Measurements from ENCODE around the gene TLE5. TPM values are rescaled to one million over a fixed set of nuclear protein-coding genes. Genes with fewer than 3 reads are reported as not detected.
"Not testable (repeated sequence)": the region's sequence is repeated elsewhere in the genome, so short reads cannot be mapped to it uniquely, and the experiment has no call there.

Gene TLE5
- total RNA-seq, 1 donor from 2014 or later: 258 TPM

DNA sequence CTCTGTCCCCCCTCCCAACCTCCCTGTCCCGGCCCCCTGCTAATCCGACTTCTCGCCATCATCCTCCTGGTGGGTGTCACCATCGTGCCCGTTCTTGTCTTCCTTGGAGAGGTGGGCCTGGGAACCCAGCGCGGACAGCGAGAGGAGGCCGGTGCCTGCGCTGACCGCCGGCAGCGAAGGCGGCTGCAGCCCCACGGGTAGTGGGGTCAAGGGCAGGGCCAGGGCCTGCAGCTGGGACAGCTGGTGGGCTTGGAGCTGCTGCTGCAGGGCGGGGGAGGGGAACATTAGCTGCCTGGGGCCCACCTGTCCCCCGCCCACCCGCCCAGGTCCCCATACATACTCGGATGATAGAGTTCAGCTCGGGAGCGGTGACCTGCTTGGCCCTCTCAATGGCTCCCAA lies 8.5 kb downstream of the TLE5 start:
- peaks cover 4% of the 10 kb centered on the region for H3K36me3 Mint-ChIP-seq (ENCODE audit: unreplicated experiment)
- DNase-seq: no peak
- peaks cover 4% of the 10 kb centered on the region for H3K9me3 Mint-ChIP-seq (ENCODE audit: unreplicated experiment)
- no peak overlapping the region for H3K27ac Mint-ChIP-seq (ENCODE audit: unreplicated experiment)
- no peak overlapping the region for H3K4me3 Mint-ChIP-seq (ENCODE audit: unreplicated experiment)
- peaks cover 14% of the 10 kb centered on the region for H3K27me3 Mint-ChIP-seq (ENCODE audit: unreplicated experiment)
- TF ChIP-seq, protein P1, sequence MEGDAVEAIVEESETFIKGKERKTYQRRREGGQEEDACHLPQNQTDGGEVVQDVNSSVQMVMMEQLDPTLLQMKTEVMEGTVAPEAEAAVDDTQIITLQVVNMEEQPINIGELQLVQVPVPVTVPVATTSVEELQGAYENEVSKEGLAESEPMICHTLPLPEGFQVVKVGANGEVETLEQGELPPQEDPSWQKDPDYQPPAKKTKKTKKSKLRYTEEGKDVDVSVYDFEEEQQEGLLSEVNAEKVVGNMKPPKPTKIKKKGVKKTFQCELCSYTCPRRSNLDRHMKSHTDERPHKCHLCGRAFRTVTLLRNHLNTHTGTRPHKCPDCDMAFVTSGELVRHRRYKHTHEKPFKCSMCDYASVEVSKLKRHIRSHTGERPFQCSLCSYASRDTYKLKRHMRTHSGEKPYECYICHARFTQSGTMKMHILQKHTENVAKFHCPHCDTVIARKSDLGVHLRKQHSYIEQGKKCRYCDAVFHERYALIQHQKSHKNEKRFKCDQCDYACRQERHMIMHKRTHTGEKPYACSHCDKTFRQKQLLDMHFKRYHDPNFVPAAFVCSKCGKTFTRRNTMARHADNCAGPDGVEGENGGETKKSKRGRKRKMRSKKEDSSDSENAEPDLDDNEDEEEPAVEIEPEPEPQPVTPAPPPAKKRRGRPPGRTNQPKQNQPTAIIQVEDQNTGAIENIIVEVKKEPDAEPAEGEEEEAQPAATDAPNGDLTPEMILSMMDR (IDR thresholded peaks at IDR 0.05; ENCODE audit: partially characterized antibody, unreplicated experiment): no peak
- peaks cover 8% of the 10 kb centered on the region for H3K4me1 Mint-ChIP-seq (ENCODE audit: low read depth, unreplicated experiment)

- TF ChIP-seq, protein P1 (IDR thresholded peaks at IDR 0.05; ENCODE audit: partially characterized antibody, unreplicated experiment): no peak
- H3K9me3 Mint-ChIP-seq (ENCODE audit: unreplicated experiment): peaks cover 4% of the 10 kb centered on the region
- no peak overlapping the region for H3K4me3 Mint-ChIP-seq (ENCODE audit: unreplicated experiment)
- H3K27ac Mint-ChIP-seq (ENCODE audit: unreplicated experiment): no peak overlapping the region
- peaks cover 13% of the 10 kb centered on the region for H3K27me3 Mint-ChIP-seq (ENCODE audit: unreplicated experiment)
- DNase-seq: no peak
- H3K36me3 Mint-ChIP-seq (ENCODE audit: unreplicated experiment): peaks cover 4% of the 10 kb centered on the region
- peaks cover 8% of the 10 kb centered on the region for H3K4me1 Mint-ChIP-seq (ENCODE audit: low read depth, unreplicated experiment)
Measured at GRCh38 chr19:3053218-3053621, 9.1 kb downstream of the TLE5 start.

DNA sequence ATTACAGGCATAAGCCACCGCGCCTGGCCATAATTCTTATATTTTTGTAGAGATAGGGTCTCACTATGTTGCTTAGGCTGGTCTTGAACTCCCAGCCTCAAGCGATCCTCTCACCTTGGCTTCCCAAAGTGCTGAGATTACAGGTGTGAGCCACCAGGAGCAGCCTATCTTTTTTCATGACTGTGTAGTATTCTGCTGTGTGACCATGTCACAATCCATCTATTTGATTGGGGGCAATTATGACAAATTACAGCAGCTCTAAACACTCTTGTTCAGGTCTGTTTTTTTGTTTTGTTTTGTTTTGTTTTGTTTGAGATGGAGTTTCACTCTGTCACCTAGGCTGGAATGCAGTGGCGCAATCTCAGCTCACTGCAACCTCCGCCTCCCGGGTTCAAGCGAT lies 12.3 kb downstream of the TLE5 start:
- H3K4me1 Mint-ChIP-seq (ENCODE audit: low read depth, unreplicated experiment); H3K4me3 Mint-ChIP-seq (ENCODE audit: unreplicated experiment): not testable (repeated sequence)

DNA sequence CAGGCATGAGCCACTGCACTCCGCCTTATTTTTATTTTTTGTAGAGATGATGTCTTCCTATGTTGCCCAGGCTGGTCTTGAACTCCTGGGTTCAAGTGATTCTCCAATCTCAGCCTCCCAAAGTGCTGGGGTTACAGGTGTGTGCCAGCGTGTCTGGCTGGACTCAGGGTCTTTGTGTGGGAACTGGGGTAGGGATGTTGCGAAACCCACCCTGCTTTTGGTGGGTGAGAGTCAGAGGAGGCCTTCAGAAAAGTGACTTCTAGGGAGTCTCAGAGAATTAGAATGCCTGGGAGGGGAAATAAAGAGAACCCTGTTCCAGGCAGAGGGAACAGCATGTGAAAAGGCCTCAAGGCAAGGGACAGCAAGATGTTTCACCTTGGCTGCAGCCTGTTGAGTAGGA lies 13.2 kb downstream of the TLE5 start:
- Mint-ChIP-seq H3K36me3 (ENCODE audit: unreplicated experiment) (no peaks in the 10 kb centered on the region), H3K4me3 (ENCODE audit: unreplicated experiment) (no peak overlapping the region), H3K9me3 (ENCODE audit: unreplicated experiment) (peaks cover 8% of the 10 kb centered on the region), H3K27me3 (ENCODE audit: unreplicated experiment) (peaks cover 9% of the 10 kb centered on the region), H3K4me1 (ENCODE audit: low read depth, unreplicated experiment) (peaks cover 4% of the 10 kb centered on the region), H3K27ac (ENCODE audit: unreplicated experiment) (no peak overlapping the region)
- no peak for DNase-seq
- TF ChIP-seq, protein P1 (IDR thresholded peaks at IDR 0.05; ENCODE audit: partially characterized antibody, unreplicated experiment): no peak

More for the DNA sequence above, 12.3 kb downstream of the TLE5 start:
- H3K27me3 Mint-ChIP-seq (ENCODE audit: unreplicated experiment); H3K27ac Mint-ChIP-seq (ENCODE audit: unreplicated experiment); H3K9me3 Mint-ChIP-seq (ENCODE audit: unreplicated experiment); DNase-seq; H3K36me3 Mint-ChIP-seq (ENCODE audit: unreplicated experiment): not testable (repeated sequence)

- Mint-ChIP-seq H3K9me3 (ENCODE audit: unreplicated experiment) (peaks cover 8% of the 10 kb centered on the region), H3K4me1 (ENCODE audit: low read depth, unreplicated experiment) (peaks cover 3% of the 10 kb centered on the region), H3K36me3 (ENCODE audit: unreplicated experiment) (no peaks in the 10 kb centered on the region), H3K27me3 (ENCODE audit: unreplicated experiment) (peaks cover 10% of the 10 kb centered on the region), H3K4me3 (ENCODE audit: unreplicated experiment) (no peak overlapping the region), H3K27ac (ENCODE audit: unreplicated experiment) (no peak overlapping the region)
- TF ChIP-seq, protein P1 (IDR thresholded peaks at IDR 0.05; ENCODE audit: partially characterized antibody, unreplicated experiment): no peak
- DNase-seq: no peak
Measured at GRCh38 chr19:3048190-3048533, 14.1 kb downstream of the TLE5 start.

All from glutamatergic neuron (in vitro differentiated cells).